Activated CD8-positive, alpha-beta memory T cell treated with anti-CD3 and anti-CD28 coated beads, Interleukin-2, amount 10 ng/mL, durations not matched to agents 7 days and 5 days (primary cell): ENCODE results near the gene COL26A1. TPM values are rescaled to one million over a fixed set of nuclear protein-coding genes. Genes with fewer than 3 reads are reported as not detected.

Source experiments
- total RNA-seq, 2 experiments: library from RNA; stranded (reverse); gene quantifications; one replicate each; pipeline ENCODE4 v1.2.3, GENCODE V29; 2021

The COL26A1 gene
- total RNA-seq, 2 experiments from 2014 or later: not detected

Other genes starting within 250 kb of the COL26A1 start
- gene SERPINE1, start 235.8 kb upstream of the COL26A1 start, total RNA-seq: 1 to 10 TPM in 1 of 2 experiments, under 1 TPM in 1; 0.29 to 1.2 TPM
- 10 to 100 TPM; 49.9 to 51.7 TPM for gene AP1S1, start 208.4 kb upstream of the COL26A1 start, total RNA-seq
- gene VGF, start 197.3 kb upstream of the COL26A1 start, total RNA-seq: under 1 TPM; 0.44 to 0.66 TPM
- not detected for gene NAT16, start 182.6 kb upstream of the COL26A1 start, total RNA-seq
- not detected for gene MOGAT3, start 161.8 kb upstream of the COL26A1 start, total RNA-seq
- 10 to 100 TPM; 41.6 to 42.3 TPM for gene PLOD3, start 145.3 kb upstream of the COL26A1 start, total RNA-seq
- 10 to 100 TPM; 56.6 to 57.1 TPM for gene ZNHIT1, start 144.7 kb upstream of the COL26A1 start, total RNA-seq
- gene CLDN15, start 125.1 kb upstream of the COL26A1 start, total RNA-seq: 10 to 100 TPM; 21.6 TPM
- 100 to 1,000 TPM in 1 of 2 experiments, 10 to 100 TPM in 1; 86.7 to 117 TPM for gene FIS1, start 117.8 kb upstream of the COL26A1 start, total RNA-seq
- gene IFT22, start 41.1 kb upstream of the COL26A1 start, total RNA-seq: 1 to 10 TPM; 4.7 to 4.8 TPM